GM19035 (cell line): ENCODE measurements around the gene PAX3.

Source experiments
- ATAC-seq: cut with Tn5 transposase; IDR thresholded peaks from one replicate; pipeline ENCODE4 v1.9.1; 2021; ENCODE audit not compliant: unreplicated experiment

The PAX3 gene

DNA sequence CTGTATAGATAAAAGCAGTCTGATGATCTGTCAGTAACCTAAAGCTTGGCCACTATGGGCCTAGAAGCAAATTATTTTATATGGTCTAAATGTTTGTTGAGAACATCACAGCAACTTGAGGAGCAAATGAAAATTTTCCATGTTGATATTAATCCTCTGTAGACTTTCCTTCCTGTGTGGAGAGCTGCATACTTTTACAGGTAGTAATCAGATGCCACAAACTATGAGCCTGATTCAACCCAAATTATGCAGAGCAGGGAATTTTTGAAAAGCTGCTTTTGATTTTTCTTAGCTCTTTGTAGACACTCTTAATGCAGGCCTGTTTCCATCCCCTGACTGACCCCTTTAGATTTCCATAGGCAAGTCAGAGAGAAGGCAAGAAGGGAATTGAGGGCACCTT is 17.3 kb downstream of the PAX3 start:
- no peak for ATAC-seq

DNA sequence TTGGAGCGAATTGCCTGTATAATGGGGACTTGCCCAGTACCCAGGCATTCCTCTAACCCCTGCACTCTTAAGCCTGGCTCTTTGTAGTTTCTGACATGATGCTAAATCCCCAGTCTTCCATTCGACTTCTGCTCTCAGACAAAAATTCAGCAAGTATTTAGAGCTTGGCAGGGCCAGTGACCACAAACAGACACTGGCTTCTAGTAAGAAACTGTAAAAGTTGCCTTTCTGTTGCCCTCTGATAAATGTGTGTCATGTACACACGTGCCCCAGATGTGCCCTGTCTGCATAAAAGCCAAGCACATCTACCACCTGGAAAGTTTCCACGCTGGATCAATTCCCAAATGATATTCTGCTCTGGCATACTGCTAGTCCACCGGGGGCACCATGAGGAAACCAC is 18.0 kb downstream of the PAX3 start:
- ATAC-seq, result no peak

- ATAC-seq, result no peak
Measured at GRCh38 chr2:222272446-222273015, 26.3 kb downstream of the PAX3 start.

DNA sequence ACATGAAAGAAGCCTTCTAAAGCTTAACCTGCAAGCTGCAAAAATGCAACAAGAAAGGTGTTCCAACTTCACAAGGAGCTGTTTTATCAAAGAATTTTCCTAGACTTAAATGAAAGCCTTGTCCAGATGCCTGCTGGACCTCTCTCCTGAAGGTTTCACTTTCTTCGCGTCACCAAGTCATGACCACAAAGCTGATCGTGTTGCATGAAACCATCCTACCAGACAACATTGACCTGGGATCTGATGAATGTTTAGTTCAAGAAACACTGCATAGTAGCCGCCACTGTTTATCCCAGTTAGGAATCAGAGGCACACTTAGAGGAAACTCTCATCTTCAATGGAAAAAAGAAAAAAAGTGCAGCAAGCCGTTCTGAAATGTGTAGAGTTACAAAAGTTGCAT is 26.9 kb downstream of the PAX3 start:
- no peak for ATAC-seq

DNA sequence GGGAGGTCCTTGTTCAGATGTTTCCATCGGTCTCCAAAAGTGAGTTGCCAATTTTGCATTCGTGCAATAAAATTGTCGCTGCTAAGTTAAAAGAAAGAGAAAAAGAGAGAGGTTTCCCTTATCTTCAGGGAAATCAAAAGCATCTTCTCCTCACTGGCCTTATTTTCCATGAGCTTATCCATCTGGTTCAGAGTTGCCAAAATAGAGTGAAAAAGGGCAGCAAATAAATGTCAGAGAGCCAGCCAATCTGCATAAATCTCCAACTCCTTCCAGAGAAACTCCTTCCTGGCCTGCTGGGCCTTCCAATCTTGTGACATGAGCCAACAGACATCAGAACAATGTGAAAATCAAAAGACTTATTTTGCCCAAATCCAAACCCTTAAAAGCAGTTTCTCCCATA is 28.4 kb downstream of the PAX3 start:
- ATAC-seq, result no peak

- no peak for ATAC-seq
Measured at GRCh38 chr2:222269132-222269531, 29.7 kb downstream of the PAX3 start.

- ATAC-seq, result no peak
Measured at GRCh38 chr2:222268311-222268990, 30.3 kb downstream of the PAX3 start.

GRCh38 chr2:222264791-222265320 is 33.9 kb downstream of the PAX3 start:
- ATAC-seq, result no peak

GRCh38 chr2:222261504-222261903 is 37.3 kb downstream of the PAX3 start:
- ATAC-seq, result no peak

DNA sequence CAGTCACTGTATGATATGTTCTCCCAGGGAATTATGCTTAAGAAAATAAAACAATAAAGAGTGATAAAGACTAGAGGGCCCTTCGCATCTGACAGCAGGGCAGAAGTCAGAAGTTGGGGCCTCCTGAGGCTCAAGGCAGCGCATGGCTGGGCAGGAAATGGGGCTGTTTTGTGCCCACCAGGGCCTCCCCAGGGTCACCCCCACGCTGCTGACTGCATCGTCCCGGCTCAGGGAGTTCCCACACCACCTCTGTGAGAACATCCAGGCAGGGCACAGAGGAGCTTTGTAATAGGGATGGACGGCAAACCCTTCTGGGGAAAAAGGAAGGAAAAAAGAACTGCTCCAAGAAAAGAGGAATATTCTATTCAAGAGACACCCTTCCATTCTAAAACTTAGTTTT is 41.2 kb downstream of the PAX3 start:
- ATAC-seq, result no peak

DNA sequence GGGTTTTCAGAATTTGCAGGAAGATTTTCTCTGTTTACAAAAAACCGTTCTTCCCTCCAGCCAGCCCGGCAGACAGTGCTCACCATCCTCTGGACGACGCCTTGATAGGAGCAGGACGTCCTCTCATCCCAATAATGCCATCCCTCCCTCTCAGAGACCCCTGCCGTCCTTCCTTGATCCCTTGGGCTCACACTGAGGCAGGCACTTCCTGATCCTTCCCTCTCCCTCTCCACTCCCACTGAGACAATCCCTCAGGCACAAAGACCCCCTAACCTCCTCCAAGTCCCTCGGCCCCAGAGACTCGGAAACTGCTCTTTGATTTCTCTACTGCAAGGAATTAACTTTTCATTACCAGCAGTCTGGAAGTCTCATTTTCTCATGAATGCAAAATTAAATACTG is 42.5 kb downstream of the PAX3 start:
- no peak for ATAC-seq

- ATAC-seq, result no peak
Measured at GRCh38 chr2:222255090-222255489, 43.7 kb downstream of the PAX3 start.

DNA sequence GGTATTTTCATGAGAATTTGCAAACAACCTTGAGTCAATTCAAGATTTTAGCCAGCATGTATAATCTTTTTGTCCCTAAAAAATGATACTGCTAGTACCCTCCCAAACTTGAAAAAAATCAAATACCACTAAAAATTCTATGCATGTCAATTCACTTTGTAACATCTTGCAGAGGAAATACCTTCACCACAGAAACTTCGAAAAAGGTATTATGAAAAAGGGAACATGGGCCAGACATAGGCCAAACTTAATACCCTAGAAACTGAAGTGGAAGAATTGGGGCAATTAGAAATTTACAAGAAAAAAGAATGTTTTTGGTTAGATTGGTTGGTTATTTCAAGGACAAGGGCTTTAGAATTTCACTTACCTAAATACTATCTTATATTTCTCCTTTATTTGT is 48.5 kb downstream of the PAX3 start:
- ATAC-seq, result no peak

DNA sequence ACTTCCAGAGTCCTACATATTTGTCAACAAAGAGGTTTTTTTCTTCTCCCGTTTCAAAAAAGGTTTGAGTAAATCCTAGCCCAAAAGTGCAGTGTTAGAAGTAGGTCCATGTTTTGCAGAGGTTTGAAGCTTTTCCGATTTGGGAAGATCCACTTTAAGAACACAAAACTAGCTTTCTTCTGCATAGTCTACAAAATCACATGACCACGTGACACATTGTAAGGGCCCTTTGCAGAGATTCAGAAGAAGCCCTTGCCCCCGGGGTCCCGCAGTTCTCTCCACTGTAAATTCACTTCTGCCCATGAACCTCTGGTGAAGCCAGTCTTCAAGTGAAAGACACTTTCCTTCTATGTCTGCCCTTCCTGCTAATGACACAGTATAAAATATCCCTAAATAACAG is 49.4 kb downstream of the PAX3 start:
- ATAC-seq, result no peak

DNA sequence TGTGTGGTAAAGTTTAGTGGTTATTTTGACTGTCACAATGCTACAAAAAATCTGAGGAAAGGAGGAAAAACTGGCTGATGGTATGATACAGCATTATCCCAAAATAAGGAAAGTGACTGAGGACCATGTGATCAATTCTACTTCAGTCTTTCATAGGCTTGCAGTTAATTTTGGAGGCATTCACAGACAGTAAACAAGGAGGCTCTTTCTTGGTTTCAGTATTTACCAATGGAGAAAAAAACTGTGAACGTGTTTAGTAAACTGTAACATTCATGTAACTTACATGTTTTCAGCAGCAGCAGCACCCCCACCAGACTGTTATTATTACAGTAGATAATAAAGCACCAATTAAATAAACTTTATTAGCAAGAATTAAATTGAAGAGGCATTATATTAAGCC is 50.0 kb downstream of the PAX3 start:
- ATAC-seq, result no peak

DNA sequence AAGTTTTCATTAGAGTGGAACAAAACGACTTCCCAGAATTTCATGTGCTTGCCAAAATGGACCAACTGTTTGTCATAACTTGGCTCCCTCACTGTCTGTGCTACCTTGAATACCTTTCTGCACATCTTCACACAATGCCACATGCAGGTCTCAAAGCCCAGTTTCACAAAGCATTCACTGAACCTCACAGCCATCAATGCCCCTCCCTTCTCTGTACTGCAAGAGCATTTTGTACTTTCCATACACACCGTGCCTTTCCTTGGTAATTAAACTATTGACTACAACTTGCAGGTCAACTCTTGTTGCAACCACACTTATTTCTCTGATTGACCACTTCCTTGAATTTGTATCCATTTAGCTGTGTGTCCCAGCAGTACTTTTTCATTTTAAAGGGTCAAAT is 50.5 kb downstream of the PAX3 start:
- ATAC-seq, result no peak

DNA sequence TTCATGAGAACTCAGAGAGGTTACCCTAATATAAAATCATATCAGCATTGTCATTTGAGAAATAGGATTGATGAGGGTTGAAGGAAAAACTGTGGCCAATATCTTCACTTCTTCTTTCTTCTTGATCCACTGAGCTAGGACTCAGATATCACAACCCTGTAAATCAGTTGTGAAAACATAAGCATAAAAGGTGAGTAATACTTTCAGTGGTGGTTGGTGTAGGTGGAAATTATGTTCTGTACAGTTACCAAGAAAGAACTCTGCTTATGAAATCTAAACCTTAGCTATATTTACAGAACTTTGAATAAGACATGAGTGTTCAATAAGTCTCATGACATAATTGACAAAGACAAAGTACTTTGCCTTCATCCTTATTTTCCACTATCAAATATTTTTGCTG is 56.3 kb downstream of the PAX3 start:
- no peak for ATAC-seq

GRCh38 chr2:222241128-222241870 is 57.5 kb downstream of the PAX3 start:
- ATAC-seq, result no peak

DNA sequence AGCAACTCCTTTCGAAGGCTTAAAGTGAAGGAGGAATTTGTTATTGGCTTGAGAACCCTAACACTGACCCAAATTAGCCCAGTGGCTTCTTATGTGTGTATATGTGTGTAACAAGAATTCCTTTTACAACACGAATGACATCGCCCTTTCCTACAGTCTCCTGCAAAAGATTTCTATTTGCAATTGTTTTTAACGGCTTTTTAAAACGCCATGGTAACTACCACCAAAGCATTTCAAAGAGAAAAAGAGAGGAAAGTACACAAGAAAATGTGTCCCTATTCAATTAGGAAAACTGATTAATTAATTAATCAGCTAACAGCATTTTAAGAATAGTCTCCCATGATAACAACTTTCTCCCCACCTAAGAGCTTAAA is 58.1 kb downstream of the PAX3 start:
- no peak for ATAC-seq

DNA sequence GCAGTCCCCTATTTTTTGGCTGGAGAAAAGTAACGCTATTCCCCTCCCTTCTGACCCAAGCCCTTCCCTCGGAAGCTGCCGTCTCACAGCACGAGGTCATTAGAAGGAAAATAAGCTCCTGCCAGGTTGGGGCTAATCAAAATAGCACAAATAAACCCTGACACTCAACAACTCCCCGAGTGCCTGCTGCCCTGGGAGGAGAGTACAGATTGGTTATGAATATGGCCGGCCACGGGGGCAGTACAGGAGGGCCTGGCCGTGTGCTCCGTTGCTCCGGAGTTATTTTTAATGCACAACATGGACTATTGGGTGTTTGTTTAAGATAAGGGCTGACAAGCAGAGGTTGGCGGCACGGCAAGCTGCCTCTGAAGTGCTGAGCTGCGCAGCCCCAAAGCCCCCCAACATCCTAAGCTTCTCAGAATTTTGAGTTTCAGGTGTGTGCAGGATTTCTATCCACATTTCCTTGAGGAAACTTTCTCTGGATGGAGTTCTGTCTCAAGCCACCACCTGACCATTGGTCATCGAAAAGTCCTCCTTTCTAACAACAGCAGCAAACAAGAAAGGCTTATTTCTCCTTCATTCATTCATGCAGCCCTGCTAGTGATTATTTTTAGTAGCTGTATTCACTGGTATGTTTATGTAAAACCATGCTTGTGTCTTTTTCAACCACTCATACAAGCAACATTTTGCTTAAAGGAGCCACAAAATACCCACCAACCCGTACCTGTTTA is 58.7 kb downstream of the PAX3 start:
- ATAC-seq, result no peak

- no peak for ATAC-seq
Measured at GRCh38 chr2:222239091-222239490, 59.7 kb downstream of the PAX3 start.

DNA sequence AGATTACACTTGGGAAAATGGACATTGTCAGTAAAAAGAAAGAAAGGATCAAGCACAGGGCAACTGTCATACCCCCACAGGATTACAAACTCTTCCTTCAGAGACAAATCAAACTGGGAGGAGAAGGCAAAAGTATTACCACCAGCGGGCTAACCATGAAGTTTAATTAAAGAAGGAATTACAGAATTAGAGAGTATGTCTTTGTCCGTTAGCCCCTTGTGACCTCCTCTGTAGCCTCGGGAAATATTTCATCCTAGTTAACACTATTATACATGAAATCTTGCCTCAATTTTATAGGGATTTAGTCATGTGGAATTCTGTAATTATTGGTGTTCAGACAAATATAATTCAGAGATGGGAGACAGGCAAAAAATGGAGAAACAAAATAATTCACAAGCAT is 60.7 kb downstream of the PAX3 start:
- ATAC-seq, result no peak
